WERI-Rb-1 (cell line): ENCODE results near the gene ECEL1.

Experiments used
- DNase-seq: peaks from one replicate; pipeline ENCODE4 v3.0.0-alpha.2; 2020
- H3K27ac ChIP-seq: fragments of 250-450 bp; sonication (Bioruptor Pico); 2 replicates; pipeline ENCODE4 v1.5.1; 2020; ENCODE audit warnings: mild to moderate bottlenecking, moderate library complexity
- H3K27me3 ChIP-seq: fragments of 250-450 bp; sonication (Bioruptor Pico); 2 replicates; pipeline ENCODE4 v1.5.1; 2021; ENCODE audit warnings: mild to moderate bottlenecking, low read depth, moderate library complexity; ENCODE audit not compliant: insufficient read depth, severe bottlenecking
- H3K36me3 ChIP-seq: fragments of 250-450 bp; sonication (Bioruptor Pico); 2 replicates; pipeline ENCODE4 v1.5.1; 2020; ENCODE audit warnings: mild to moderate bottlenecking, moderate library complexity
- H3K4me3 ChIP-seq: 2 replicates; pipeline ENCODE4 v1.5.1; 2011; ENCODE audit warnings: low read depth, mild to moderate bottlenecking, control low read depth, low read length
- H3K9me3 ChIP-seq: fragments of 250-450 bp; sonication (Bioruptor Pico); 2 replicates; pipeline ENCODE4 v1.5.1; 2021; ENCODE audit warnings: mild to moderate bottlenecking, moderate library complexity; ENCODE audit not compliant: severe bottlenecking
- CTCF ChIP-seq: IDR thresholded peaks from 2 replicates; pipeline ENCODE4 v1.5.1; 2011; ENCODE audit warnings: low read depth, mild to moderate bottlenecking, control low read depth, inconsistent platforms, low read length

The ECEL1 gene

GRCh38 chr2:232512602-232513001 lies 25.0 kb upstream of the ECEL1 start:
- Histone ChIP-seq H3K27ac (peak overlapping the region; percentile 70), H3K27me3 (no peaks in the 10 kb centered on the region), H3K4me3 (no peak overlapping the region; the same call in 1 of the 2 replicates), H3K36me3 (no peaks in the 10 kb centered on the region), H3K9me3 (no peaks in the 10 kb centered on the region)
- TF ChIP-seq CTCF, result no peak
- peak; percentile 93 for DNase-seq

- Histone ChIP-seq H3K36me3 (no peaks in the 10 kb centered on the region), H3K27me3 (no peaks in the 10 kb centered on the region), H3K4me3 (no peak overlapping the region), H3K27ac (peak overlapping the region; percentile 70), H3K9me3 (no peaks in the 10 kb centered on the region)
- peak; percentile 44 for DNase-seq
- TF ChIP-seq CTCF, result no peak
These were observed 23.8 kb upstream of the ECEL1 start for GRCh38 chr2:232511336-232511890.

GRCh38 chr2:232508251-232508650 lies 20.6 kb upstream of the ECEL1 start:
- TF ChIP-seq CTCF, result peak; percentile 24; the same call in 1 of the 2 replicates
- Histone ChIP-seq H3K27me3 (no peaks in the 10 kb centered on the region), H3K27ac (no peak overlapping the region), H3K9me3 (no peaks in the 10 kb centered on the region), H3K36me3 (no peaks in the 10 kb centered on the region), H3K4me3 (no peak overlapping the region)
- no peak for DNase-seq

- DNase-seq, result no peak
- Histone ChIP-seq H3K36me3 (no peaks in the 10 kb centered on the region), H3K4me3 (no peak overlapping the region), H3K27me3 (no peaks in the 10 kb centered on the region), H3K9me3 (no peaks in the 10 kb centered on the region), H3K27ac (peak overlapping the region; percentile 69)
- TF ChIP-seq CTCF, result no peak
These were observed 19.1 kb upstream of the ECEL1 start for GRCh38 chr2:232506709-232507108.

GRCh38 chr2:232505856-232506255 lies 18.2 kb upstream of the ECEL1 start:
- Histone ChIP-seq H3K9me3 (no peaks in the 10 kb centered on the region), H3K4me3 (peak overlapping the region; percentile 12; the same call in 1 of the 2 replicates), H3K27me3 (no peaks in the 10 kb centered on the region), H3K36me3 (no peaks in the 10 kb centered on the region), H3K27ac (peak overlapping the region; percentile 69)
- peak; percentile 86 for DNase-seq
- no peak for TF ChIP-seq CTCF

- Histone ChIP-seq H3K27ac (no peak overlapping the region), H3K27me3 (no peaks in the 10 kb centered on the region), H3K36me3 (no peaks in the 10 kb centered on the region), H3K9me3 (no peaks in the 10 kb centered on the region), H3K4me3 (no peak overlapping the region)
- no peak for TF ChIP-seq CTCF
- DNase-seq, result no peak
These were observed 16.8 kb upstream of the ECEL1 start for GRCh38 chr2:232504438-232504837.
